ENCODE data around the gene PRKCB. TPM values are rescaled to one million over a fixed set of nuclear protein-coding genes. Genes with fewer than 3 reads are reported as not detected.

Gene PRKCB
- total and polyA plus RNA-seq, 2 of the 8 experiments (the other 6 are each of a cell fraction or from before 2014, with no cell fraction given) = 7.1 to 12.1 TPM

DNA sequence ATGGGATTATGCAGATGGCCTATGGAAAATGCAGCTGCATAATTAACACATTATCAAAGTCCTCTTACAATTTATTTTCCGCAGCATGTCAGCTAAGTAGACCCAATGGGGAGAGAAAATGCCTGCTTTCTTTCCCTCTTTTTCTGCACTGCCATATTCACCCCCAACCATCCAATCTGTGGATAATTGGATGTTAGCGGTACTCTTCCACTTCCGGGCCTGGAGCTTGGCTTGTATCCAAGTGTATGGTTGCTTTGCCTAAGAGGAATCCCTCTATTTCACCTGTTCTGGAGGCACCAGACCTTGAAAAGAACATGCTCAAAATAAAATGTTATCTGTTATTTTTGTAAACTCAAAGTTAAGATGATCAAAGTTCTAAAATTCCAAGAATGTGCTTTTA, 379.2 kb downstream of the PRKCB start:
- H2BK5ac ChIP-seq (ENCODE audit: low read depth, low read length) = no peak overlapping the region
- H2BK20ac ChIP-seq (ENCODE audit: low read length) = no peak overlapping the region
- no peak overlapping the region for H3K18ac ChIP-seq (ENCODE audit: extremely low read depth, low read length)
- no peak overlapping the region for H3K4me2 ChIP-seq (ENCODE audit: insufficient read depth in 1 of 2, low read depth in 2 of 2, low read length in 2 of 2)
- ChIA-PET CTCF (ENCODE audit: partially characterized antibody) (interaction anchor here (0.6 to 1.7 kb wide), 3 partner anchors 144 to 487 kb away, joined by 3 to 5 read pairs (median 3); no protein-coding TSS in a partner anchor), POLR2A (ENCODE audit: partially characterized antibody) (no interaction called here)
- DNase-seq (ENCODE audit: low read depth in 1 of 2, low spot score in 2 of 2) = no peak
- no peak for FAIRE-seq
- no peak for TF ChIP-seq TBP (IDR thresholded peaks at IDR 0.05; ENCODE audit: low read depth, low read length)
- no peak for TF ChIP-seq BACH1 (IDR thresholded peaks at IDR 0.05; ENCODE audit: low read length)
- no peak for TF ChIP-seq JUN (IDR thresholded peaks at IDR 0.05; ENCODE audit: low read depth, low read length)
- no peak for TF ChIP-seq SP1 (IDR thresholded peaks at IDR 0.05; ENCODE audit: low read depth, low read length)
- TF ChIP-seq EZH2 (IDR thresholded peaks at IDR 0.05; ENCODE audit: low read depth, low read length, severe bottlenecking) = no peak
- no peak overlapping the region for H4K8ac ChIP-seq (ENCODE audit: extremely low read depth, insufficient read depth, low read length)
- H3K23me2 ChIP-seq (ENCODE audit: low read depth, low read length) = no peaks in the 10 kb centered on the region
- H2AK5ac ChIP-seq (ENCODE audit: low read depth, low read length) = no peak overlapping the region
- H3K27me3 ChIP-seq (replicated peaks in 1 of 4; ENCODE audit: control insufficient read depth in 3 of 4, extremely low read depth in 1 of 4, insufficient read depth in 3 of 4, low read length in 3 of 4) = no peaks in the 10 kb centered on the region; a peak in 1 of 7 replicates
- no peak overlapping the region for H2BK15ac ChIP-seq (ENCODE audit: low read length)
- H2BK120ac ChIP-seq (replicated peaks; ENCODE audit: low read depth, low read length) = no peak overlapping the region
- H3K9me3 ChIP-seq (ENCODE audit: insufficient read depth in 2 of 2, low read depth in 1 of 2, low read length in 1 of 2) = no peaks in the 10 kb centered on the region
- H3K79me1 ChIP-seq (ENCODE audit: low read depth, low read length) = no peaks in the 10 kb centered on the region
- H4K91ac ChIP-seq (replicated peaks; ENCODE audit: insufficient read length, low read length) = no peak overlapping the region
- peaks cover 0 to 2% (median 0%) of the 10 kb centered on the region in 4 experiments; a peak in 1 of 7 replicates for H3K4me1 ChIP-seq (replicated peaks in 1 of 4; ENCODE audit: control insufficient read depth in 3 of 4, insufficient read depth in 4 of 4, low read length in 3 of 4)
- H2BK12ac ChIP-seq (ENCODE audit: low read depth, low read length) = no peak overlapping the region
- no peaks in the 10 kb centered on the region for H3K36me3 ChIP-seq (ENCODE audit: control insufficient read depth in 2 of 4, insufficient read depth in 4 of 4, low read length in 3 of 4)
- no peaks in the 10 kb centered on the region for H4K20me1 ChIP-seq (replicated peaks in 1 of 2; ENCODE audit: control insufficient read depth in 1 of 2, insufficient read depth in 2 of 2, low read length in 2 of 2)
- WGBS, 2 experiments (ENCODE audit: extremely low coverage in 1 of 2, insufficient coverage in 1 of 2, insufficient read length in 1 of 2, insufficient replicate concordance in 2 of 2, low coverage in 1 of 2, low lambda C conversion rate in 2 of 2, missing lambda C conversion rate in 1 of 2) = 93% methylated on average over 3 of the region's 3 CpGs; no CpG with 5 or more reads in 1 of the 2 experiments
- no peak overlapping the region for H3K14ac ChIP-seq (ENCODE audit: insufficient read length)
- H3K56ac ChIP-seq (replicated peaks; ENCODE audit: insufficient read length, low read depth, low read length) = no peak overlapping the region
- H3K23ac ChIP-seq (ENCODE audit: insufficient read length) = no peak overlapping the region
- H3K4ac ChIP-seq (replicated peaks; ENCODE audit: insufficient read length, low read depth, low read length) = no peak overlapping the region
- H3K27ac ChIP-seq (ENCODE audit: low read depth, low read length) = no peak overlapping the region
- no peak overlapping the region for H4K5ac ChIP-seq (ENCODE audit: insufficient read length, low read depth, low read length)
- no peak overlapping the region for H3K9ac ChIP-seq (replicated peaks in 1 of 4; ENCODE audit: extremely low read depth in 1 of 4, low read depth in 3 of 4, low read length in 3 of 4)
- H3K4me3 ChIP-seq (ENCODE audit: extremely low read depth in 1 of 4, insufficient read depth in 2 of 4, low read depth in 3 of 4, low read length in 4 of 4) = no peak overlapping the region
- no peaks in the 10 kb centered on the region for H3K79me2 ChIP-seq (ENCODE audit: control insufficient read depth in 1 of 2, insufficient read depth in 2 of 2, low read length in 2 of 2)
- H2AFZ ChIP-seq (ENCODE audit: low read length) = no peak overlapping the region
